WTC11 (cell line): Measurements from ENCODE around the gene UBC.

Source experiments
- CREB1 ChIP-seq: sonication (generic); formaldehyde crosslinking; IDR thresholded peaks from 2 replicates; pipeline ENCODE4 v1.8.0; 2023; ENCODE audit warnings: mild to moderate bottlenecking, missing genetic modification reagents
- FOXJ3 ChIP-seq: sonication (generic); formaldehyde crosslinking; IDR thresholded peaks from 2 replicates; pipeline ENCODE4 v1.9.0; 2021; ENCODE audit warnings: missing genetic modification reagents, mild to moderate bottlenecking, borderline replicate concordance
- JUN ChIP-seq: sonication (generic); formaldehyde crosslinking; IDR thresholded peaks from 2 replicates; pipeline ENCODE4 v1.8.0; 2023; ENCODE audit warnings: mild to moderate bottlenecking, missing genetic modification reagents
- SP1 ChIP-seq: sonication (generic); formaldehyde crosslinking; conservative IDR thresholded peaks from 2 replicates; pipeline ENCODE4 v1.8.1; 2022; ENCODE audit warnings: missing genetic modification reagents
- ZBTB21 ChIP-seq: sonication (generic); formaldehyde crosslinking; IDR thresholded peaks from 2 replicates; pipeline ENCODE4 v1.8.1; 2023; ENCODE audit warnings: mild to moderate bottlenecking, missing genetic modification reagents, borderline replicate concordance
- TF ChIP-seq, protein P1 (sequence below): fragments of 200-600 bp; IDR thresholded peaks from 2 replicates; pipeline ENCODE4 v1.8.0; 2022; ENCODE audit warnings: antibody characterized with exemption
- TF ChIP-seq, protein P2 (sequence below): sonication (generic); formaldehyde crosslinking; IDR thresholded peaks from 2 replicates; pipeline ENCODE4 v1.8.1; 2022; ENCODE audit warnings: low read depth, missing genetic modification reagents, borderline replicate concordance
- TF ChIP-seq, protein P3 (sequence below): sonication (generic); formaldehyde crosslinking; IDR thresholded peaks from 2 replicates; pipeline ENCODE4 v1.8.1; 2022; ENCODE audit warnings: mild to moderate bottlenecking, missing genetic modification reagents, moderate library complexity, borderline replicate concordance
- TF ChIP-seq, protein P4 (sequence below): sonication (generic); formaldehyde crosslinking; IDR thresholded peaks from 2 replicates; pipeline ENCODE4 v1.8.0; 2022; ENCODE audit warnings: mild to moderate bottlenecking, missing genetic modification reagents
- TF ChIP-seq, protein P5 (sequence below): sonication (generic); formaldehyde crosslinking; IDR thresholded peaks from 2 replicates; pipeline ENCODE4 v1.8.1; 2022; ENCODE audit warnings: low read depth, mild to moderate bottlenecking, moderate library complexity, missing genetic modification reagents, borderline replicate concordance
- TF ChIP-seq, protein P6 (sequence below): fragments of 250-450 bp; sonication (Bioruptor Pico); conservative IDR thresholded peaks from 2 replicates; pipeline ENCODE4 v1.9.0; 2021; ENCODE audit warnings: mild to moderate bottlenecking
- TF ChIP-seq, protein P7 (sequence below): fragments of 250-450 bp; sonication (Bioruptor Pico); IDR thresholded peaks from 2 replicates; pipeline ENCODE4 v2.1.2; 2022; ENCODE audit warnings: mild to moderate bottlenecking, moderate library complexity
- TF ChIP-seq, protein P8 (sequence below): sonication (generic); formaldehyde crosslinking; IDR thresholded peaks from 2 replicates; pipeline ENCODE4 v1.8.1; 2023; ENCODE audit warnings: mild to moderate bottlenecking, missing genetic modification reagents, moderate library complexity

DNA sequence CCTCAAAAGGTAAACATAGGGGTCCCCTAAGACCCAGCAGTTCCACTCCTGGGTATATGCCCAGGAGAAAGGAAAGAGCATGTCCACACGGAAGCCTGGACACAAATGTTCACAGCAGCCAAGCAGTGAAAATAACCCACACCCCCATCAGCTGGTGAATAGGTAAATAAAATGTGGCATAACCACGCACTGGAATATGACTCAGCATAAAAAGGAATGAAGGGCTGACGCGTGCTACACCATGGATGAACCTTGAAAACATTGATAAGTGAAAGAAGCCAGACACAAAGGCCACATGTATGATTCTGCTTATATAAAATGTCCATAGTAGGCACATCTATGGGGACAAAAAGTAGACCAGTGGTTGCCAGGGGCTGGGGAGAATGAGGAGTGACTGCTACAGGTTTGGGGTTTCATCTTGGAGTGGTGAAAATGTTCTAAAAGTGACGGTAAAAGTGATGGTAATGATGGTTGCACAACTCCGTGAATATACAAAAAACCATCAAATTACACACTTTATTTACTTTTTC, 47.0 kb downstream of the UBC start:
- TF ChIP-seq, protein P1, sequence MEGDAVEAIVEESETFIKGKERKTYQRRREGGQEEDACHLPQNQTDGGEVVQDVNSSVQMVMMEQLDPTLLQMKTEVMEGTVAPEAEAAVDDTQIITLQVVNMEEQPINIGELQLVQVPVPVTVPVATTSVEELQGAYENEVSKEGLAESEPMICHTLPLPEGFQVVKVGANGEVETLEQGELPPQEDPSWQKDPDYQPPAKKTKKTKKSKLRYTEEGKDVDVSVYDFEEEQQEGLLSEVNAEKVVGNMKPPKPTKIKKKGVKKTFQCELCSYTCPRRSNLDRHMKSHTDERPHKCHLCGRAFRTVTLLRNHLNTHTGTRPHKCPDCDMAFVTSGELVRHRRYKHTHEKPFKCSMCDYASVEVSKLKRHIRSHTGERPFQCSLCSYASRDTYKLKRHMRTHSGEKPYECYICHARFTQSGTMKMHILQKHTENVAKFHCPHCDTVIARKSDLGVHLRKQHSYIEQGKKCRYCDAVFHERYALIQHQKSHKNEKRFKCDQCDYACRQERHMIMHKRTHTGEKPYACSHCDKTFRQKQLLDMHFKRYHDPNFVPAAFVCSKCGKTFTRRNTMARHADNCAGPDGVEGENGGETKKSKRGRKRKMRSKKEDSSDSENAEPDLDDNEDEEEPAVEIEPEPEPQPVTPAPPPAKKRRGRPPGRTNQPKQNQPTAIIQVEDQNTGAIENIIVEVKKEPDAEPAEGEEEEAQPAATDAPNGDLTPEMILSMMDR, result no peak
- TF ChIP-seq, protein P2, sequence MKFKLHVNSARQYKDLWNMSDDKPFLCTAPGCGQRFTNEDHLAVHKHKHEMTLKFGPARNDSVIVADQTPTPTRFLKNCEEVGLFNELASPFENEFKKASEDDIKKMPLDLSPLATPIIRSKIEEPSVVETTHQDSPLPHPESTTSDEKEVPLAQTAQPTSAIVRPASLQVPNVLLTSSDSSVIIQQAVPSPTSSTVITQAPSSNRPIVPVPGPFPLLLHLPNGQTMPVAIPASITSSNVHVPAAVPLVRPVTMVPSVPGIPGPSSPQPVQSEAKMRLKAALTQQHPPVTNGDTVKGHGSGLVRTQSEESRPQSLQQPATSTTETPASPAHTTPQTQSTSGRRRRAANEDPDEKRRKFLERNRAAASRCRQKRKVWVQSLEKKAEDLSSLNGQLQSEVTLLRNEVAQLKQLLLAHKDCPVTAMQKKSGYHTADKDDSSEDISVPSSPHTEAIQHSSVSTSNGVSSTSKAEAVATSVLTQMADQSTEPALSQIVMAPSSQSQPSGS (CRISPR knock-in tag), result no peak
- TF ChIP-seq, protein P3, sequence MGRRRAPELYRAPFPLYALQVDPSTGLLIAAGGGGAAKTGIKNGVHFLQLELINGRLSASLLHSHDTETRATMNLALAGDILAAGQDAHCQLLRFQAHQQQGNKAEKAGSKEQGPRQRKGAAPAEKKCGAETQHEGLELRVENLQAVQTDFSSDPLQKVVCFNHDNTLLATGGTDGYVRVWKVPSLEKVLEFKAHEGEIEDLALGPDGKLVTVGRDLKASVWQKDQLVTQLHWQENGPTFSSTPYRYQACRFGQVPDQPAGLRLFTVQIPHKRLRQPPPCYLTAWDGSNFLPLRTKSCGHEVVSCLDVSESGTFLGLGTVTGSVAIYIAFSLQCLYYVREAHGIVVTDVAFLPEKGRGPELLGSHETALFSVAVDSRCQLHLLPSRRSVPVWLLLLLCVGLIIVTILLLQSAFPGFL (CRISPR knock-in tag), result no peak
- TF ChIP-seq FOXJ3 (CRISPR knock-in tag) (no peak), JUN (CRISPR knock-in tag) (no peak), ZBTB21 (CRISPR knock-in tag) (no peak), SP1 (CRISPR knock-in tag) (no peak), CREB1 (CRISPR knock-in tag) (no peak)
- TF ChIP-seq, protein P4, sequence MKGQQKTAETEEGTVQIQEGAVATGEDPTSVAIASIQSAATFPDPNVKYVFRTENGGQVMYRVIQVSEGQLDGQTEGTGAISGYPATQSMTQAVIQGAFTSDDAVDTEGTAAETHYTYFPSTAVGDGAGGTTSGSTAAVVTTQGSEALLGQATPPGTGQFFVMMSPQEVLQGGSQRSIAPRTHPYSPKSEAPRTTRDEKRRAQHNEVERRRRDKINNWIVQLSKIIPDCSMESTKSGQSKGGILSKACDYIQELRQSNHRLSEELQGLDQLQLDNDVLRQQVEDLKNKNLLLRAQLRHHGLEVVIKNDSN, result no peak
- TF ChIP-seq, protein P5, sequence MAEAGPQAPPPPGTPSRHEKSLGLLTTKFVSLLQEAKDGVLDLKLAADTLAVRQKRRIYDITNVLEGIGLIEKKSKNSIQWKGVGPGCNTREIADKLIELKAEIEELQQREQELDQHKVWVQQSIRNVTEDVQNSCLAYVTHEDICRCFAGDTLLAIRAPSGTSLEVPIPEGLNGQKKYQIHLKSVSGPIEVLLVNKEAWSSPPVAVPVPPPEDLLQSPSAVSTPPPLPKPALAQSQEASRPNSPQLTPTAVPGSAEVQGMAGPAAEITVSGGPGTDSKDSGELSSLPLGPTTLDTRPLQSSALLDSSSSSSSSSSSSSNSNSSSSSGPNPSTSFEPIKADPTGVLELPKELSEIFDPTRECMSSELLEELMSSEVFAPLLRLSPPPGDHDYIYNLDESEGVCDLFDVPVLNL (CRISPR knock-in tag), result no peak
- TF ChIP-seq, protein P6, sequence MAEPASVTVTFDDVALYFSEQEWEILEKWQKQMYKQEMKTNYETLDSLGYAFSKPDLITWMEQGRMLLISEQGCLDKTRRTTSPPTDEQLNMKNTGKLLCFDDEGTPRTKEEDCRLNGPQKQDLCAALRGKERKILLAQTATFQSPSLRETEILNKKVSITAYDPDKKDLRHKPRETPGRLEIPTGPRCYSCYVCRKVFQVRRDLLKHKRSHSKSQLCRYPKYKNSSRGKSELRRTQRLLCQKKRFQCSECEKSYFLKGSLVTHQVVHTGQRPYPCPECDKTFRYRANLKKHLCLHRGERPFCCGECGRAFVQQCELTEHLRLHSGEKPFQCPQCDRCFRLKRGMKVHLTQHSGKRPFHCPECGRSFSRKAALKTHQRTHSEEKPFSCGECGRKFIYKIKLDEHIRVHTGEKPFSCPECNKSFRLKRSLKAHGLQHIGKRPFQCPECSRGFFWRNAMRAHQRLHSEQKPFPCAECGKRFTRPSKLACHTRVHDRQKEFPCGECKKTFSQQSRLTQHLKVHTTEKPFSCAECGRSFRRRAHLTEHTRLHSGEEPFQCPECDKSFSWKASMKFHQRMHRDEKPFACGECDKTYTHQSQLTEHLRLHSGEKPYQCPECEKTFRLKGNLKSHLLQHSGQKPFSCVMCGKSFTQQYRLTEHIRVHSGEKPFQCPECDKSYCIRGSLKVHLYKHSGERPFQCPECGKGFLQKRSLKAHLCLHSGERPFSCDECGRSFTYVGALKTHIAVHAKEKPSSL (CRISPR knock-in tag), result no peak
- TF ChIP-seq, protein P7, sequence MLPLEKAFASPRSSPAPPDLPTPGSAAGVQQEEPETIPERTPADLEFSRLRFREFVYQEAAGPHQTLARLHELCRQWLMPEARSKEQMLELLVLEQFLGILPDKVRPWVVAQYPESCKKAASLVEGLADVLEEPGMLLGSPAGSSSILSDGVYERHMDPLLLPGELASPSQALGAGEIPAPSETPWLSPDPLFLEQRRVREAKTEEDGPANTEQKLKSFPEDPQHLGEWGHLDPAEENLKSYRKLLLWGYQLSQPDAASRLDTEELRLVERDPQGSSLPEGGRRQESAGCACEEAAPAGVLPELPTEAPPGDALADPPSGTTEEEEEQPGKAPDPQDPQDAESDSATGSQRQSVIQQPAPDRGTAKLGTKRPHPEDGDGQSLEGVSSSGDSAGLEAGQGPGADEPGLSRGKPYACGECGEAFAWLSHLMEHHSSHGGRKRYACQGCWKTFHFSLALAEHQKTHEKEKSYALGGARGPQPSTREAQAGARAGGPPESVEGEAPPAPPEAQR, result no peak
- TF ChIP-seq, protein P8, sequence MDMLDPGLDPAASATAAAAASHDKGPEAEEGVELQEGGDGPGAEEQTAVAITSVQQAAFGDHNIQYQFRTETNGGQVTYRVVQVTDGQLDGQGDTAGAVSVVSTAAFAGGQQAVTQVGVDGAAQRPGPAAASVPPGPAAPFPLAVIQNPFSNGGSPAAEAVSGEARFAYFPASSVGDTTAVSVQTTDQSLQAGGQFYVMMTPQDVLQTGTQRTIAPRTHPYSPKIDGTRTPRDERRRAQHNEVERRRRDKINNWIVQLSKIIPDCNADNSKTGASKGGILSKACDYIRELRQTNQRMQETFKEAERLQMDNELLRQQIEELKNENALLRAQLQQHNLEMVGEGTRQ (CRISPR knock-in tag), result no peak
